ENCODE results near the gene DOCK7.

The DOCK7 gene, protein sequence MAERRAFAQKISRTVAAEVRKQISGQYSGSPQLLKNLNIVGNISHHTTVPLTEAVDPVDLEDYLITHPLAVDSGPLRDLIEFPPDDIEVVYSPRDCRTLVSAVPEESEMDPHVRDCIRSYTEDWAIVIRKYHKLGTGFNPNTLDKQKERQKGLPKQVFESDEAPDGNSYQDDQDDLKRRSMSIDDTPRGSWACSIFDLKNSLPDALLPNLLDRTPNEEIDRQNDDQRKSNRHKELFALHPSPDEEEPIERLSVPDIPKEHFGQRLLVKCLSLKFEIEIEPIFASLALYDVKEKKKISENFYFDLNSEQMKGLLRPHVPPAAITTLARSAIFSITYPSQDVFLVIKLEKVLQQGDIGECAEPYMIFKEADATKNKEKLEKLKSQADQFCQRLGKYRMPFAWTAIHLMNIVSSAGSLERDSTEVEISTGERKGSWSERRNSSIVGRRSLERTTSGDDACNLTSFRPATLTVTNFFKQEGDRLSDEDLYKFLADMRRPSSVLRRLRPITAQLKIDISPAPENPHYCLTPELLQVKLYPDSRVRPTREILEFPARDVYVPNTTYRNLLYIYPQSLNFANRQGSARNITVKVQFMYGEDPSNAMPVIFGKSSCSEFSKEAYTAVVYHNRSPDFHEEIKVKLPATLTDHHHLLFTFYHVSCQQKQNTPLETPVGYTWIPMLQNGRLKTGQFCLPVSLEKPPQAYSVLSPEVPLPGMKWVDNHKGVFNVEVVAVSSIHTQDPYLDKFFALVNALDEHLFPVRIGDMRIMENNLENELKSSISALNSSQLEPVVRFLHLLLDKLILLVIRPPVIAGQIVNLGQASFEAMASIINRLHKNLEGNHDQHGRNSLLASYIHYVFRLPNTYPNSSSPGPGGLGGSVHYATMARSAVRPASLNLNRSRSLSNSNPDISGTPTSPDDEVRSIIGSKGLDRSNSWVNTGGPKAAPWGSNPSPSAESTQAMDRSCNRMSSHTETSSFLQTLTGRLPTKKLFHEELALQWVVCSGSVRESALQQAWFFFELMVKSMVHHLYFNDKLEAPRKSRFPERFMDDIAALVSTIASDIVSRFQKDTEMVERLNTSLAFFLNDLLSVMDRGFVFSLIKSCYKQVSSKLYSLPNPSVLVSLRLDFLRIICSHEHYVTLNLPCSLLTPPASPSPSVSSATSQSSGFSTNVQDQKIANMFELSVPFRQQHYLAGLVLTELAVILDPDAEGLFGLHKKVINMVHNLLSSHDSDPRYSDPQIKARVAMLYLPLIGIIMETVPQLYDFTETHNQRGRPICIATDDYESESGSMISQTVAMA (N-terminal part only)

GRCh38 chr1:62687903-62688686 is at the start of gene DOCK7:
DOCK7 (minus strand) TSS chr1:62688386; CDS start chr1:62688264, 122 bp downstream.
- no peaks in the 10 kb centered on the region for H4K20me1 ChIP-seq (ENCODE audit: low read depth, low read length)
- H3F3A ChIP-seq (ENCODE audit: insufficient read depth), result no peaks in the 10 kb centered on the region
- no peaks in the 10 kb centered on the region for H3K27me3 ChIP-seq (ENCODE audit: low read length)
- peak within 1 kb of the TSS; percentile 60 for H3K9ac ChIP-seq (ENCODE audit: low read length)
- peak within 1 kb of the TSS; percentile 56 for H3K4me3 ChIP-seq (ENCODE audit: insufficient read depth, low read length, poor library complexity, severe bottlenecking)
- H3K4me2 ChIP-seq (ENCODE audit: low read depth, low read length, poor library complexity, severe bottlenecking), result peak within 1 kb of the TSS; percentile 65
- no peaks in the 10 kb centered on the region for H3K36me3 ChIP-seq (ENCODE audit: low read length)
- H3K27ac ChIP-seq (ENCODE audit: low read depth, low read length), result no peak within 1 kb of the TSS
- TF ChIP-seq CTCF (IDR thresholded peaks at IDR 0.05; ENCODE audit: insufficient read depth, low read length, poor library complexity, severe bottlenecking), result no peak
- 0 out of 2 replicates have a peak, but pooled peaks have one; percentile 38 for TF ChIP-seq EZH2phosphoT487 (conservative IDR thresholded peaks at IDR 0.05; ENCODE audit: low read length)
- peak within 1 kb of the TSS; percentile 95 for H2AFZ ChIP-seq (ENCODE audit: low read depth, low read length, severe bottlenecking)
- no peaks in the 10 kb centered on the region for H3K79me2 ChIP-seq (ENCODE audit: insufficient read depth, low read length)
- no peaks in the 10 kb centered on the region for H3K9me2 ChIP-seq (replicated peaks; ENCODE audit: insufficient read depth, low read length)
- H3K9me3 ChIP-seq (ENCODE audit: insufficient read depth, low read length), result no peaks in the 10 kb centered on the region

DNA sequence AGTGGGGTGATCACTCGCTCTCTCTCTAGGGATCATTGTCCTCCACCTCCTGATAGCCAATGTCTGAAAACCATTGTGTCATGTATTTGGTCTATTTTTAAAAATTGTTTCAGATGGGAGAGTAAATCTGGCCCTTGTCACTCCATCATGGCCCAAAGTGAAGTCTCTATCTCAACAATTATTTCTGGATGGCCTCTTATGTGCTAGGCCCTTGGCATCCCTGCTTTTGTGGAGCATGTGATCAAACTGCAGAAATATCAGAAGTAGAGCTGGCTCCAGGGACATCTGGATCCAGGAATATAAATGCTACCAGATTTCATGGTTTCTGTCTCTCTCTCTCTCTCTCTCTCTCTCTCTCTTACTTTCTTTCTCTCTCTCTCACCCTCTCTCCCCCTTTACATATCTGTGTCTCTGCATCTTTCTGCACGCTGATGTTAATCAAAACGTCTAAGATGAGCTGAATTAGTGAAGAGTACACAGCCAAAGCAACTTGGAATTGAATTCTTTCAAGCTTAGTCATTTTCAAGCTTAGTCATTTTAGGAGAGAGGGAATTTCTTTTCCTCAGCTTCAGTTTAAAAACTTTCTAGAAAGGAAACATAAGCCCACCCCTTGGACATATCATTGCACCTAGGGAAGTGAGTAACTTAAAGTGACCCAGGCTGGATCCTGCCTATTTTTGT is 47.4 kb upstream of the DOCK7 start:
- no peak overlapping the region for H3K4me2 ChIP-seq (ENCODE audit: low read depth, low read length, poor library complexity, severe bottlenecking)
- no peak for TF ChIP-seq CTCF (IDR thresholded peaks at IDR 0.05; ENCODE audit: insufficient read depth, low read length, poor library complexity, severe bottlenecking)
- TF ChIP-seq EZH2phosphoT487 (conservative IDR thresholded peaks at IDR 0.05; ENCODE audit: low read length), result no peak
- no peaks in the 10 kb centered on the region for H4K20me1 ChIP-seq (ENCODE audit: low read depth, low read length)
- no peaks in the 10 kb centered on the region for H3K27me3 ChIP-seq (ENCODE audit: low read length)
- no peak overlapping the region for H3K9ac ChIP-seq (ENCODE audit: low read length)
- H3K9me2 ChIP-seq (replicated peaks; ENCODE audit: insufficient read depth, low read length), result no peaks in the 10 kb centered on the region
- H3K27ac ChIP-seq (ENCODE audit: low read depth, low read length), result no peak overlapping the region
- no peak overlapping the region for H3K4me3 ChIP-seq (ENCODE audit: insufficient read depth, low read length, poor library complexity, severe bottlenecking)
- H3K9me3 ChIP-seq (ENCODE audit: insufficient read depth, low read length), result no peaks in the 10 kb centered on the region
- no peaks in the 10 kb centered on the region for H3K79me2 ChIP-seq (ENCODE audit: insufficient read depth, low read length)
- no peaks in the 10 kb centered on the region for H3K36me3 ChIP-seq (ENCODE audit: low read length)
- H3F3A ChIP-seq (ENCODE audit: insufficient read depth), result no peaks in the 10 kb centered on the region
- no peak overlapping the region for H2AFZ ChIP-seq (ENCODE audit: low read depth, low read length, severe bottlenecking)

Data from SU-DHL-6 (cell line).